Liver (tissue), 3 donors: ENCODE measurements around the gene DISP3.

ENCODE experiments used
- CTCF ChIP-seq: fragments of 150-350 bp; IDR thresholded peaks from 2 replicates; pipeline ENCODE4 v1.5.1; 2017; ENCODE audit warnings: improper control_type of control experiment, low read depth, low read length; ENCODE audit not compliant: missing input control
- JUND ChIP-seq, 2 donors: IDR thresholded peaks; 2 replicates each; pipeline ENCODE4 v1.6.1; 2016; ENCODE audit warnings: antibody characterized with exemption in 2 of 2
- MAX ChIP-seq: IDR thresholded peaks from 2 replicates; pipeline ENCODE4 v1.6.1; 2016; ENCODE audit warnings: antibody characterized with exemption
- SP1 ChIP-seq: IDR thresholded peaks from 2 replicates; pipeline ENCODE4 v1.6.1; 2018; ENCODE audit warnings: antibody characterized with exemption, mild to moderate bottlenecking
- donor health status: healthy.
- donor health status: healthy.

GRCh38 chr1:11566042-11566850 is 87.3 kb downstream of the DISP3 start:
- TF ChIP-seq MAX (no peak), CTCF (no peak), JUND (IDR thresholded peaks at IDR 0.05) (no peak), SP1 (no peak)
